ENCODE results near the gene EVA1C. TPM values are rescaled to one million over a fixed set of nuclear protein-coding genes. Genes with fewer than 3 reads are reported as not detected.

Gene EVA1C
- total RNA-seq, 5 donors from 2014 or later (not counting 1 experiment from before 2014, with no cell fraction given), result 9.7 to 22.1 (median 18.0) TPM

- CTCF ChIA-PET, result no interaction called here
- H3K27ac Mint-ChIP-seq, result no peak overlapping the region
- H3K36me3 ChIP-seq (ENCODE audit: control insufficient read depth in 2 of 2, extremely low read depth in 1 of 2, insufficient read depth in 1 of 2, low read length in 1 of 2), result peaks cover 13 to 71% of the 10 kb centered on the region in 2 donors
- no peaks in the 10 kb centered on the region for H3K27me3 Mint-ChIP-seq
- WGBS (ENCODE audit: insufficient coverage), result 85% methylated on average over 3 of the region's 5 CpGs
- peaks cover 74% of the 10 kb centered on the region for H3K36me3 Mint-ChIP-seq
- no peaks in the 10 kb centered on the region for H3K4me1 ChIP-seq (ENCODE audit: control insufficient read depth in 1 of 2, extremely low read depth in 1 of 2, insufficient read depth in 2 of 2, low read length in 2 of 2)
- no peak overlapping the region for H3K4me3 ChIP-seq (ENCODE audit: control insufficient read depth in 1 of 2, extremely low read depth in 1 of 2, low read length in 1 of 2)
- POLR2A ChIA-PET, result interaction anchor here in 1 of 2 donors (0.5 kb wide), 1 partner anchor 1764 kb away, joined by 3 read pairs; no protein-coding TSS in a partner anchor
- no peak overlapping the region for H3K4me3 Mint-ChIP-seq
- DNase-seq (no peak), ATAC-seq (replicated peaks in 1 of 4) (no peak)
- H3K9me3 Mint-ChIP-seq, result no peaks in the 10 kb centered on the region
- no peak overlapping the region for H3K27ac ChIP-seq (ENCODE audit: low read length)
- no peaks in the 10 kb centered on the region for H3K9me3 ChIP-seq
- no peaks in the 10 kb centered on the region for H3K4me1 Mint-ChIP-seq
- H3K27me3 ChIP-seq (replicated peaks in 1 of 2; ENCODE audit: control insufficient read depth in 2 of 2, extremely low read depth in 1 of 2, insufficient read depth in 2 of 2, low read length in 1 of 2), result no peaks in the 10 kb centered on the region
Measured at GRCh38 chr21:32378956-32379355, 33.5 kb upstream of the EVA1C start.

DNA sequence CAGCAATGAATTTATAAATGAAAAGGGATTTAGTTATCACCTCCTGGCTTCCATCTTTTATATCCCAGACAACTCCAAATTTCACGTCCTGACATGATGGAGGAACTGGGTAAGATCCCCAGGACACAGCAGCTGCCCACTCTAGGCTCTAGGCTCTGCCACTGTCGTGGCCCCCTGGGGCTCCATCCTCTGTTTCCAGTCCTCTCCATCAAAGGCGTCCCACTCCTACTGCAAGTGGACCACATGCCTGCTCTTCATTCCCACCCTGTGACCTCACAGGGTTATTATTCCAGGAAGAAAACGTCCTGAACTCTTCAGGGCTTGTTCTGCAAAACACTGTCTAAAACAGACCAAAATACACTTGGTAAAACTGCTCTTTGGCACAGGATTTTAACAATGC, 31.6 kb upstream of the EVA1C start:
- H3K36me3 Mint-ChIP-seq, result peaks cover 78% of the 10 kb centered on the region
- POLR2A ChIA-PET, result no interaction called here
- no peak for DNase-seq

GRCh38 chr21:32381571-32381970, 30.9 kb upstream of the EVA1C start:
- ChIA-PET CTCF (no interaction called here), POLR2A (no interaction called here)
- DNase-seq (no peak), ATAC-seq (replicated peaks in 1 of 4) (no peak)
- Mint-ChIP-seq H3K4me3 (no peak overlapping the region), H3K27me3 (no peaks in the 10 kb centered on the region), H3K4me1 (peaks cover 0 to 4% (median 0%) of the 10 kb centered on the region in 3 donors), H3K27ac (no peak overlapping the region), H3K9me3 (no peaks in the 10 kb centered on the region), H3K36me3 (peaks cover 71% of the 10 kb centered on the region)
- Histone ChIP-seq H3K27me3 (replicated peaks in 1 of 2; ENCODE audit: control insufficient read depth in 2 of 2, extremely low read depth in 1 of 2, insufficient read depth in 2 of 2, low read length in 1 of 2) (no peaks in the 10 kb centered on the region), H3K9me3 (no peaks in the 10 kb centered on the region), H3K4me1 (ENCODE audit: control insufficient read depth in 1 of 2, extremely low read depth in 1 of 2, insufficient read depth in 2 of 2, low read length in 2 of 2) (no peaks in the 10 kb centered on the region), H3K27ac (ENCODE audit: low read length) (no peak overlapping the region), H3K4me3 (ENCODE audit: control insufficient read depth in 1 of 2, extremely low read depth in 1 of 2, low read length in 1 of 2) (no peak overlapping the region), H3K36me3 (ENCODE audit: control insufficient read depth in 2 of 2, extremely low read depth in 1 of 2, insufficient read depth in 1 of 2, low read length in 1 of 2) (peaks cover 13 to 59% of the 10 kb centered on the region in 2 donors)
- WGBS (ENCODE audit: insufficient coverage), result 48% methylated on average over 2 of the region's 6 CpGs

More for the DNA sequence above, 31.6 kb upstream of the EVA1C start:
- H3K36me3 ChIP-seq (ENCODE audit: control insufficient read depth in 2 of 2, extremely low read depth in 1 of 2, insufficient read depth in 1 of 2, low read length in 1 of 2), result peaks cover 13 to 63% of the 10 kb centered on the region in 2 donors
- H3K9me3 Mint-ChIP-seq, result no peaks in the 10 kb centered on the region
- ATAC-seq (replicated peaks in 1 of 4), result no peak
- H3K9me3 ChIP-seq, result no peaks in the 10 kb centered on the region
- peaks cover 0 to 4% (median 0%) of the 10 kb centered on the region in 3 donors for H3K4me1 Mint-ChIP-seq
- CTCF ChIA-PET, result no interaction called here
- H3K4me3 ChIP-seq (ENCODE audit: control insufficient read depth in 1 of 2, extremely low read depth in 1 of 2, low read length in 1 of 2), result no peak overlapping the region
- WGBS (ENCODE audit: insufficient coverage), result 88% methylated on average over 3 of the region's 4 CpGs
- H3K27me3 Mint-ChIP-seq, result no peaks in the 10 kb centered on the region
- H3K27ac Mint-ChIP-seq, result no peak overlapping the region
- H3K27ac ChIP-seq (ENCODE audit: low read length), result no peak overlapping the region
- no peaks in the 10 kb centered on the region for H3K27me3 ChIP-seq (replicated peaks in 1 of 2; ENCODE audit: control insufficient read depth in 2 of 2, extremely low read depth in 1 of 2, insufficient read depth in 2 of 2, low read length in 1 of 2)
- H3K4me3 Mint-ChIP-seq, result no peak overlapping the region
- no peaks in the 10 kb centered on the region for H3K4me1 ChIP-seq (ENCODE audit: control insufficient read depth in 1 of 2, extremely low read depth in 1 of 2, insufficient read depth in 2 of 2, low read length in 2 of 2)

DNA sequence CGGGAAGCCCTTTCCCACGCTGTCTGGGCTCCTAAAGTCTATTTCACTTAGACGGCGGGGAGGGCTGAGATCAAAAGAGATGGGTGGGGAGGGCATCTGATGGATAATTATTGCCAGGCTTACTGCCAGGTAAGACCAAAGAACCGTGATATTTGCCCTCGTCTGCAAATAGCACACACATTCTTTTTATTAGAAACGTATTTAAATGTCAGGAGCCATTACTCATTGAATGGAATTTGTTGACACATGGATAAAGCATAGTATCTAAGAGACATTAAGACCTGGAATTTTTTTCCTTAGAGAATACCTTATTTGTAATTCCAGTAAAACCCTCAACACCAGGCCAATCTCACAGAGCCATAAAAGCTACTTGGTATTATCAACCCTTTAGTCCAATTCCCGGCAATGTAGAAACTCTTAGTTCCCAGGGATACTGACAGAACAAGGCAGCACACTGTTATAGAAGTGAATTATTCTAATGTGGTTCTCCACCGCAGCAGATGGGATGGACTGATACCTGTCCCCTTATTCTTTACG, 30.3 kb upstream of the EVA1C start:
- Mint-ChIP-seq H3K36me3 (peaks cover 68% of the 10 kb centered on the region), H3K27me3 (no peaks in the 10 kb centered on the region), H3K4me3 (no peak overlapping the region), H3K4me1 (peaks cover 2 to 10% (median 5%) of the 10 kb centered on the region in 3 donors), H3K27ac (no peak overlapping the region), H3K9me3 (no peaks in the 10 kb centered on the region)
- 82% methylated on average over 4 of the region's 10 CpGs for WGBS (ENCODE audit: insufficient coverage)
- ATAC-seq (replicated peaks in 1 of 4) (no peak), DNase-seq (no peak)
- Histone ChIP-seq H3K9me3 (no peaks in the 10 kb centered on the region), H3K4me1 (ENCODE audit: control insufficient read depth in 1 of 2, extremely low read depth in 1 of 2, insufficient read depth in 2 of 2, low read length in 2 of 2) (no peaks in the 10 kb centered on the region), H3K27ac (ENCODE audit: low read length) (no peak overlapping the region), H3K27me3 (replicated peaks in 1 of 2; ENCODE audit: control insufficient read depth in 2 of 2, extremely low read depth in 1 of 2, insufficient read depth in 2 of 2, low read length in 1 of 2) (no peaks in the 10 kb centered on the region), H3K4me3 (ENCODE audit: control insufficient read depth in 1 of 2, extremely low read depth in 1 of 2, low read length in 1 of 2) (no peak overlapping the region), H3K36me3 (ENCODE audit: control insufficient read depth in 2 of 2, extremely low read depth in 1 of 2, insufficient read depth in 1 of 2, low read length in 1 of 2) (peaks cover 13 to 53% of the 10 kb centered on the region in 2 donors)
- ChIA-PET POLR2A (no interaction called here), CTCF (no interaction called here)

GRCh38 chr21:32383812-32384211, 28.7 kb upstream of the EVA1C start:
- Mint-ChIP-seq H3K4me3 (no peak overlapping the region), H3K27ac (no peak overlapping the region), H3K9me3 (no peaks in the 10 kb centered on the region), H3K4me1 (peaks cover 15 to 22% (median 20%) of the 10 kb centered on the region in 3 donors), H3K27me3 (no peaks in the 10 kb centered on the region), H3K36me3 (peaks cover 56% of the 10 kb centered on the region)
- no peaks in the 10 kb centered on the region for H3K9me3 ChIP-seq
- ATAC-seq (replicated peaks in 1 of 4), result no peak
- no peak overlapping the region for H3K4me3 ChIP-seq (ENCODE audit: control insufficient read depth in 1 of 2, extremely low read depth in 1 of 2, low read length in 1 of 2)
- H3K36me3 ChIP-seq (ENCODE audit: control insufficient read depth in 2 of 2, extremely low read depth in 1 of 2, insufficient read depth in 1 of 2, low read length in 1 of 2), result peaks cover 8 to 45% of the 10 kb centered on the region in 2 donors
- no peak overlapping the region for H3K27ac ChIP-seq (ENCODE audit: low read length)
- 90% methylated on average over 3 of the region's 6 CpGs for WGBS (ENCODE audit: insufficient coverage)
- H3K4me1 ChIP-seq (ENCODE audit: control insufficient read depth in 1 of 2, extremely low read depth in 1 of 2, insufficient read depth in 2 of 2, low read length in 2 of 2), result peaks cover 0 to 4% of the 10 kb centered on the region in 2 experiments
- no peak for DNase-seq
- CTCF ChIA-PET, result no interaction called here
- POLR2A ChIA-PET, result interaction anchor here in 1 of 2 donors (0.7 kb wide), 1 partner anchor 11 kb away, joined by 3 read pairs; no protein-coding TSS in a partner anchor
- no peaks in the 10 kb centered on the region for H3K27me3 ChIP-seq (replicated peaks in 1 of 2; ENCODE audit: control insufficient read depth in 2 of 2, extremely low read depth in 1 of 2, insufficient read depth in 2 of 2, low read length in 1 of 2)

- no peak for ATAC-seq (replicated peaks in 1 of 4)
Measured at GRCh38 chr21:32386195-32386870, 26.2 kb upstream of the EVA1C start.

More at GRCh38 chr21:32386195-32386870, 26.2 kb upstream of the EVA1C start:
- Histone ChIP-seq H3K9me3 (no peaks in the 10 kb centered on the region), H3K36me3 (ENCODE audit: control insufficient read depth in 2 of 2, extremely low read depth in 1 of 2, insufficient read depth in 1 of 2, low read length in 1 of 2) (peaks cover 8 to 31% of the 10 kb centered on the region in 2 donors), H3K4me1 (ENCODE audit: control insufficient read depth in 1 of 2, extremely low read depth in 1 of 2, insufficient read depth in 2 of 2, low read length in 2 of 2) (peaks cover 0 to 5% of the 10 kb centered on the region in 2 experiments), H3K27me3 (replicated peaks in 1 of 2; ENCODE audit: control insufficient read depth in 2 of 2, extremely low read depth in 1 of 2, insufficient read depth in 2 of 2, low read length in 1 of 2) (no peaks in the 10 kb centered on the region), H3K4me3 (ENCODE audit: control insufficient read depth in 1 of 2, extremely low read depth in 1 of 2, low read length in 1 of 2) (no peak overlapping the region), H3K27ac (ENCODE audit: low read length) (no peak overlapping the region)
- Mint-ChIP-seq H3K36me3 (peaks cover 46% of the 10 kb centered on the region), H3K4me1 (peaks cover 38 to 41% (median 40%) of the 10 kb centered on the region in 3 donors), H3K9me3 (no peaks in the 10 kb centered on the region), H3K4me3 (no peak overlapping the region), H3K27ac (no peak overlapping the region), H3K27me3 (no peaks in the 10 kb centered on the region)
- ChIA-PET CTCF (interaction anchor here in 1 of 2 donors (0.7 kb wide), 1 partner anchor 215 kb away, joined by 3 read pairs; no protein-coding TSS in a partner anchor), POLR2A (no interaction called here)
- no peak for DNase-seq
- 60% methylated on average over 1 of the region's 6 CpGs for WGBS (ENCODE audit: insufficient coverage)
